KMS-11 (cell line): ENCODE results near the gene STARD9.

Source experiments
- H2AFZ ChIP-seq: fragments of 200-600 bp; sonication (generic); 2 replicates; pipeline ENCODE4 v1.6.1; 2016; ENCODE audit warnings: antibody characterized with exemption, mixed run types, low read depth
- H3K27ac ChIP-seq: fragments of 200-600 bp; sonication (generic); 2 replicates; pipeline ENCODE4 v1.6.1; 2016; ENCODE audit warnings: mild to moderate bottlenecking, mixed run types
- H3K27me3 ChIP-seq: fragments of 200-600 bp; sonication (generic); 2 replicates; pipeline ENCODE4 v1.6.1; 2017; ENCODE audit warnings: mild to moderate bottlenecking, low read depth, mixed run types, moderate library complexity; ENCODE audit not compliant: insufficient read depth
- H3K36me3 ChIP-seq: fragments of 200-600 bp; sonication (generic); 2 replicates; pipeline ENCODE4 v1.6.1; 2017; ENCODE audit warnings: mild to moderate bottlenecking, mixed run types; ENCODE audit not compliant: insufficient read depth
- H3K4me1 ChIP-seq: fragments of 200-600 bp; sonication (generic); 2 replicates; pipeline ENCODE4 v1.6.1; 2016; ENCODE audit warnings: mild to moderate bottlenecking, low read depth, mixed run types; ENCODE audit not compliant: poor library complexity, severe bottlenecking
- H3K4me2 ChIP-seq: fragments of 200-600 bp; sonication (generic); 2 replicates; pipeline ENCODE4 v1.7.0; 2016; ENCODE audit warnings: mild to moderate bottlenecking, mixed run types
- H3K4me3 ChIP-seq: fragments of 200-600 bp; sonication (generic); IDR thresholded peaks from 2 replicates; pipeline ENCODE4 v1.6.1; 2017; ENCODE audit warnings: low read depth, low read length, mixed read lengths; ENCODE audit not compliant: insufficient read depth
- H3K79me2 ChIP-seq: fragments of 200-600 bp; sonication (generic); 2 replicates; pipeline ENCODE4 v1.6.1; 2016; ENCODE audit warnings: low read depth, mixed run types; ENCODE audit not compliant: insufficient read depth
- H3K9ac ChIP-seq: fragments of 200-600 bp; sonication (generic); 2 replicates; pipeline ENCODE4 v1.6.1; 2016; ENCODE audit warnings: mild to moderate bottlenecking, mixed run types
- H4K20me1 ChIP-seq: fragments of 200-600 bp; sonication (generic); 2 replicates; pipeline ENCODE4 v1.6.1; 2016; ENCODE audit warnings: mild to moderate bottlenecking, mixed run types; ENCODE audit not compliant: insufficient read depth
- CTCF ChIP-seq: fragments of 200-600 bp; sonication (generic); conservative IDR thresholded peaks from 2 replicates; pipeline ENCODE4 v1.6.1; 2017; ENCODE audit warnings: low read depth, mild to moderate bottlenecking, antibody characterized with exemption, low read length, moderate library complexity, mixed read lengths

The STARD9 gene

GRCh38 chr15:42693496-42693895 is 118.1 kb downstream of the STARD9 start:
- H3K4me3 ChIP-seq, result no peak overlapping the region
- no peak overlapping the region for H3K4me2 ChIP-seq
- no peaks in the 10 kb centered on the region for H4K20me1 ChIP-seq
- no peak overlapping the region for H3K27ac ChIP-seq
- H2AFZ ChIP-seq, result no peak overlapping the region
- no peak for TF ChIP-seq CTCF
- no peaks in the 10 kb centered on the region for H3K79me2 ChIP-seq
- H3K27me3 ChIP-seq, result no peaks in the 10 kb centered on the region
- H3K9ac ChIP-seq, result no peak overlapping the region
- H3K4me1 ChIP-seq, result no peaks in the 10 kb centered on the region
- H3K36me3 ChIP-seq, result no peaks in the 10 kb centered on the region

- Histone ChIP-seq H3K27ac (no peak overlapping the region), H3K4me2 (no peak overlapping the region), H3K79me2 (no peaks in the 10 kb centered on the region), H3K4me1 (no peaks in the 10 kb centered on the region), H3K9ac (no peak overlapping the region), H3K36me3 (no peaks in the 10 kb centered on the region), H2AFZ (no peak overlapping the region), H3K4me3 (no peak overlapping the region), H4K20me1 (no peaks in the 10 kb centered on the region), H3K27me3 (no peaks in the 10 kb centered on the region)
- TF ChIP-seq CTCF, result no peak
Observed at GRCh38 chr15:42693942-42694341, 118.5 kb downstream of the STARD9 start.

GRCh38 chr15:42694398-42694797 is 119.0 kb downstream of the STARD9 start:
- Histone ChIP-seq H3K79me2 (no peaks in the 10 kb centered on the region), H4K20me1 (no peaks in the 10 kb centered on the region)

GRCh38 chr15:42695527-42696071 is 120.2 kb downstream of the STARD9 start:
- Histone ChIP-seq H3K27ac (no peak overlapping the region), H3K9ac (no peak overlapping the region), H3K4me3 (no peak overlapping the region), H3K79me2 (no peaks in the 10 kb centered on the region), H3K4me1 (no peaks in the 10 kb centered on the region), H2AFZ (no peak overlapping the region), H4K20me1 (no peaks in the 10 kb centered on the region), H3K4me2 (no peak overlapping the region), H3K27me3 (no peaks in the 10 kb centered on the region), H3K36me3 (no peaks in the 10 kb centered on the region)
- no peak for TF ChIP-seq CTCF

More at GRCh38 chr15:42694398-42694797, 119.0 kb downstream of the STARD9 start:
- no peak overlapping the region for H3K9ac ChIP-seq
- H3K4me1 ChIP-seq, result no peaks in the 10 kb centered on the region
- TF ChIP-seq CTCF, result no peak
- H3K4me3 ChIP-seq, result no peak overlapping the region
- H3K4me2 ChIP-seq, result no peak overlapping the region
- H3K27ac ChIP-seq, result no peak overlapping the region
- H2AFZ ChIP-seq, result no peak overlapping the region
- no peaks in the 10 kb centered on the region for H3K36me3 ChIP-seq
- H3K27me3 ChIP-seq, result no peaks in the 10 kb centered on the region
